22Rv1 (cell line): ENCODE data around the gene MND1.

Experiments used
- ZFX ChIP-seq: fragments of 450-650 bp; IDR thresholded peaks from 2 replicates; pipeline ENCODE4 v1.6.1; 2017; ENCODE audit warnings: antibody characterized with exemption, borderline replicate concordance
- TF ChIP-seq, protein P1 (sequence below): fragments of 450-650 bp; IDR thresholded peaks from 2 replicates; pipeline ENCODE4 v1.5.1; 2017; ENCODE audit warnings: mild to moderate bottlenecking

DNA sequence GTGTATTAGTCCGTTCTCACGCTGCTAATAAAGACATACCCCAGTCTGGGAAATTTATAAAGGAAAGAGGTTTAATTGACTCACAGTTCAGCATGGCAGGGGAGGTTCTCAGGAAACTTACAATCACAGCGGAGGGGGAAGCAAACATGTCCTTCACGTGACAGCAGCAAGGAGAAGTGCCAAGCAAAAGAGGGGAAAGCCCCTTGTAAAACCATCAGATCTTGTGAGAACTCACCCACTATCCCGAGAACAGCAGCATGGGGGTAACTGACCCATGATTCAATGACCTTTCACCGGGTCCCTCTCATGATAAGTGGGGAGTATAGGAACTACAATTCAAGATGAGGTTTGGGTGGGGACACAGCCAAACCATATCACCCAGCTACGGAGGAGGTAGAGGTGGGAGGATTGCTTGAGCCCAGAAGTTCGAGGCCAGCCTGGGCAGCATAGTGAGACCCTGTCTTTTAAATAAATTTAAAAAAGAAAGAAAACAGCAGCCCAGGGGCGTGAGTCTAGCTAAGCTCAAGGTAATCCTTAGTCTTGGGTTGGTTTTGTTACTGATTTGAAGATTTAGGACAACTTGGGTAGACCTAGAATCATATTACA, 75.3 kb downstream of the MND1 start:
- TF ChIP-seq, protein P1, sequence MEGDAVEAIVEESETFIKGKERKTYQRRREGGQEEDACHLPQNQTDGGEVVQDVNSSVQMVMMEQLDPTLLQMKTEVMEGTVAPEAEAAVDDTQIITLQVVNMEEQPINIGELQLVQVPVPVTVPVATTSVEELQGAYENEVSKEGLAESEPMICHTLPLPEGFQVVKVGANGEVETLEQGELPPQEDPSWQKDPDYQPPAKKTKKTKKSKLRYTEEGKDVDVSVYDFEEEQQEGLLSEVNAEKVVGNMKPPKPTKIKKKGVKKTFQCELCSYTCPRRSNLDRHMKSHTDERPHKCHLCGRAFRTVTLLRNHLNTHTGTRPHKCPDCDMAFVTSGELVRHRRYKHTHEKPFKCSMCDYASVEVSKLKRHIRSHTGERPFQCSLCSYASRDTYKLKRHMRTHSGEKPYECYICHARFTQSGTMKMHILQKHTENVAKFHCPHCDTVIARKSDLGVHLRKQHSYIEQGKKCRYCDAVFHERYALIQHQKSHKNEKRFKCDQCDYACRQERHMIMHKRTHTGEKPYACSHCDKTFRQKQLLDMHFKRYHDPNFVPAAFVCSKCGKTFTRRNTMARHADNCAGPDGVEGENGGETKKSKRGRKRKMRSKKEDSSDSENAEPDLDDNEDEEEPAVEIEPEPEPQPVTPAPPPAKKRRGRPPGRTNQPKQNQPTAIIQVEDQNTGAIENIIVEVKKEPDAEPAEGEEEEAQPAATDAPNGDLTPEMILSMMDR, result no peak
- no peak for TF ChIP-seq ZFX
